Osteoblast (primary cell): Measurements from ENCODE around the gene SPARCL1. TPM values are rescaled to one million over a fixed set of nuclear protein-coding genes. Genes with fewer than 3 reads are reported as not detected.

Source experiments
- DNase-seq: peaks from one replicate; pipeline ENCODE4 v3.0.0; 2011; ENCODE audit warnings: low spot score, mixed read lengths; ENCODE audit not compliant: insufficient read length; ENCODE audit errors: missing footprints
- H2AFZ ChIP-seq: 2 replicates; pipeline ENCODE4 v1.6.0; 2011; ENCODE audit warnings: mild to moderate bottlenecking, low read length
- H3K27ac ChIP-seq: 2 replicates; pipeline ENCODE4 v1.5.1; 2011; ENCODE audit warnings: mild to moderate bottlenecking, low read depth, low read length, moderate library complexity
- H3K27me3 ChIP-seq: 2 replicates; pipeline ENCODE4 v1.6.0; 2012; ENCODE audit warnings: mild to moderate bottlenecking, control low read depth, inconsistent platforms, low read length, moderate library complexity; ENCODE audit not compliant: insufficient read depth
- H3K36me3 ChIP-seq: 2 replicates; pipeline ENCODE4 v1.5.1; 2011; ENCODE audit warnings: mild to moderate bottlenecking, low read length, control low read depth, moderate library complexity; ENCODE audit not compliant: insufficient read depth
- H3K4me1 ChIP-seq: 2 replicates; pipeline ENCODE4 v1.5.1; 2011; ENCODE audit warnings: mild to moderate bottlenecking, low read length, control low read depth, moderate library complexity; ENCODE audit not compliant: insufficient read depth
- H3K4me2 ChIP-seq: 2 replicates; pipeline ENCODE4 v1.6.0; 2011; ENCODE audit warnings: mild to moderate bottlenecking, low read length; ENCODE audit not compliant: insufficient read depth
- H3K4me3 ChIP-seq: fragments of 200-600 bp; sonication (generic); 3 replicates; pipeline ENCODE4 v1.5.1; 2012; ENCODE audit warnings: mild to moderate bottlenecking, low read length, inconsistent platforms; ENCODE audit not compliant: insufficient read depth
- H3K79me2 ChIP-seq: 2 replicates; pipeline ENCODE4 v1.6.0; 2012; ENCODE audit warnings: mild to moderate bottlenecking, low read length, control low read depth, inconsistent platforms; ENCODE audit not compliant: insufficient read depth
- H3K9me3 ChIP-seq: 2 replicates; pipeline ENCODE4 v1.5.1; 2011; ENCODE audit warnings: low read depth, low read length, control low read depth
- H4K20me1 ChIP-seq: 2 replicates; pipeline ENCODE4 v1.6.0; 2012; ENCODE audit warnings: mild to moderate bottlenecking, low read length, control low read depth; ENCODE audit not compliant: insufficient read depth
- total RNA-seq: library from RNA; depleted of rRNA; stranded (reverse); fragments of >200 nt; gene quantifications from 2 replicates; pipeline ENCODE4 v1.2.3, GENCODE V29; 2012
- TF ChIP-seq, protein P1 (sequence below): IDR thresholded peaks from 2 replicates; pipeline ENCODE4 v1.5.1; 2011; ENCODE audit warnings: mild to moderate bottlenecking, low read depth, low read length, moderate library complexity; ENCODE audit errors: extremely low read depth

Gene SPARCL1
- total RNA-seq, 1 donor, result not detected

DNA sequence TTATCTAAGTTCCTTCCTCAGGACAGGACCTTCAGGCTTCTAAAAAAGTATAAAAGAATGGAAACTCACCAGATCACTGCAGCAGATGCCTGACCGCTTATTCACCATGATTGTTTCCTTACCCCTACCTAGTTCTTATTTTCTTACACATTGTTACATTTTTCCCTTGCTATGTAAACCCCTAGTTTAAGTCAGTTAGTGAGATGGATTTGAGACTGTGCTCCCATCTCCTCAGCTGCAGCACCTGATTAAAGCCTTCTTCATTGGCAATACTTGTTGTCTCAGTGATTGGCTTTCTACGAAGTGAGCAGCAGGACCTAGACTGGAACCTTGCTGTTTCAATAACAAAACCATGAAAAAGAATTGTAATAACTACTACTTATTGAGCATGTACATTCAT lies 4.7 kb downstream of the SPARCL1 start:
- H2AFZ ChIP-seq, result no peak overlapping the region
- no peaks in the 10 kb centered on the region for H3K36me3 ChIP-seq
- DNase-seq, result no peak
- no peaks in the 10 kb centered on the region for H4K20me1 ChIP-seq
- peaks cover 16% of the 10 kb centered on the region for H3K4me1 ChIP-seq
- no peaks in the 10 kb centered on the region for H3K9me3 ChIP-seq
- no peak overlapping the region for H3K27ac ChIP-seq
- no peaks in the 10 kb centered on the region for H3K79me2 ChIP-seq
- TF ChIP-seq, protein P1, sequence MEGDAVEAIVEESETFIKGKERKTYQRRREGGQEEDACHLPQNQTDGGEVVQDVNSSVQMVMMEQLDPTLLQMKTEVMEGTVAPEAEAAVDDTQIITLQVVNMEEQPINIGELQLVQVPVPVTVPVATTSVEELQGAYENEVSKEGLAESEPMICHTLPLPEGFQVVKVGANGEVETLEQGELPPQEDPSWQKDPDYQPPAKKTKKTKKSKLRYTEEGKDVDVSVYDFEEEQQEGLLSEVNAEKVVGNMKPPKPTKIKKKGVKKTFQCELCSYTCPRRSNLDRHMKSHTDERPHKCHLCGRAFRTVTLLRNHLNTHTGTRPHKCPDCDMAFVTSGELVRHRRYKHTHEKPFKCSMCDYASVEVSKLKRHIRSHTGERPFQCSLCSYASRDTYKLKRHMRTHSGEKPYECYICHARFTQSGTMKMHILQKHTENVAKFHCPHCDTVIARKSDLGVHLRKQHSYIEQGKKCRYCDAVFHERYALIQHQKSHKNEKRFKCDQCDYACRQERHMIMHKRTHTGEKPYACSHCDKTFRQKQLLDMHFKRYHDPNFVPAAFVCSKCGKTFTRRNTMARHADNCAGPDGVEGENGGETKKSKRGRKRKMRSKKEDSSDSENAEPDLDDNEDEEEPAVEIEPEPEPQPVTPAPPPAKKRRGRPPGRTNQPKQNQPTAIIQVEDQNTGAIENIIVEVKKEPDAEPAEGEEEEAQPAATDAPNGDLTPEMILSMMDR, result no peak
- no peak overlapping the region for H3K4me3 ChIP-seq
- no peak overlapping the region for H3K4me2 ChIP-seq
- no peaks in the 10 kb centered on the region for H3K27me3 ChIP-seq

DNA sequence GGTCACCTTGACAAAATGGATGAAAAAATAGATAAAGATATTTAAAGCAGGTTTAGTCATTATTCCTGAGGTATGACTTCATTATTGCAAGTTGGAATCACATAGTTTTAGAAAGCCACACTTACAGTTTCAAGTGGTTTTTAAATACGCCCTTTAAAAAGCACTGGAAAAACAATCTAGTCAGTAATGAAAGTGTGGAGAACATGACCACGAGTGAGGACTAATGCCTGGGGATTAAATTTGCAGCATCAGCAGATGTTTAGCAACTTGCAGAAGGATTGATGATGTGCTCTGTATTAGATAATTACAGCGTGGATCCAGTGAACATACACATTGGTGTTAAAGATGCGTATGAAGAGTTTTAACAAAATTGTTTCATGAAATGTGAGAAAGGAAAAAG lies 5.9 kb downstream of the SPARCL1 start:
- DNase-seq, result no peak

DNA sequence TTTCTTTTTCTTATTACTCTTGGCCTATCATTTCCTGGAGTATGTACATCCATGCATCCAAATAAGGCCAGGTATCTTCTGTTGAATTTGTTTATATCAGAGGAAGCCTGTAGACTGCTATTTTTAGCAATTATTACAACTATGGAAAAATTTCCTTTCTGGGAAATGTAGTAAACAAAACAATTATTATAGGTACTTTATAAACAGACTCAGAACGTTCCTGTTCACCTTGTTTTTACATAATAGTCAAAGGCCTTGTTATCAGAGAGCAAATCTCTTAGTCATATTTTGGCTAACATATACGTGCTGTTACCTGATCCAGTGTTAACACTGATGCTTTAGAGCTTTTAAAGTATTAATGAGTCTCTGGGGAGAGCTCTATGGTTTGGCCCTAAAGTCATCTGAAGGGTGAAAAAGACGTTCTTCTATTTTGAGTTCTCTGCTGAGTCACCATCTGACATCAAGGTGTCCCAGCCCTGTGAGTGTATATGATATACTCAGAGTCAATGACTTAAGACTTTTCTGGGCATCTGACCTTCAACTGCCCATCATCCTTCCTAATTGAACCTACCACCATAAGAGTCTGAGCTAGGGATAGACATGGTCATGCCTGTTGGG lies 7.3 kb downstream of the SPARCL1 start:
- no peak overlapping the region for H2AFZ ChIP-seq
- H3K4me1 ChIP-seq, result peaks cover 16% of the 10 kb centered on the region
- no peak overlapping the region for H3K4me3 ChIP-seq
- H3K79me2 ChIP-seq, result no peaks in the 10 kb centered on the region
- no peaks in the 10 kb centered on the region for H4K20me1 ChIP-seq
- no peak overlapping the region for H3K4me2 ChIP-seq
- no peaks in the 10 kb centered on the region for H3K9me3 ChIP-seq
- TF ChIP-seq, protein P1, result no peak
- peak; percentile 51 for DNase-seq
- H3K27ac ChIP-seq, result no peak overlapping the region
- H3K36me3 ChIP-seq, result no peaks in the 10 kb centered on the region
- no peaks in the 10 kb centered on the region for H3K27me3 ChIP-seq

More for the DNA sequence above, 5.9 kb downstream of the SPARCL1 start:
- H3K79me2 ChIP-seq, result no peaks in the 10 kb centered on the region
- H4K20me1 ChIP-seq, result no peaks in the 10 kb centered on the region
- H2AFZ ChIP-seq, result no peak overlapping the region
- H3K9me3 ChIP-seq, result no peaks in the 10 kb centered on the region
- no peak overlapping the region for H3K27ac ChIP-seq
- peaks cover 16% of the 10 kb centered on the region for H3K4me1 ChIP-seq
- H3K27me3 ChIP-seq, result no peaks in the 10 kb centered on the region
- TF ChIP-seq, protein P1, result no peak
- H3K4me3 ChIP-seq, result no peak overlapping the region
- no peaks in the 10 kb centered on the region for H3K36me3 ChIP-seq
- no peak overlapping the region for H3K4me2 ChIP-seq

DNA sequence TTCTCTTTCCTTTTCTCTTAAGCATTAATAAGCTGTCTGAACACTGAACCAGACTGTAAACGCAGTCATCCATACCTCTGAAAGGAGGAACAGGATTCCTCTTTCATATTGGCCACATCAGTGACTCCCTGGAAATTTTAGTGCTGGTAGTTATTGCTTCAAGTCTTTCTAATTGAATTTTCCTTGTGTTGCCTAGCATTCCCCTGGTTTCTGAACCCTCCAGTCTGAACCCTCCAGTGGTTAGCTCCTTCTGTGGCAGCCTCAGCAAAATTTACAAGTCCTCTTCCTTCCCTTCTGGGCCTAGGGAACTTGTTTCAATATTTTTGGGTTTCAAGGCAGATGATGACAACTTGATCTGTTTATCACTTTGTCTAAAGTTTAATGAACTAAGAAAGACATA lies 7.9 kb downstream of the SPARCL1 start:
- Histone ChIP-seq H3K9me3 (no peaks in the 10 kb centered on the region), H2AFZ (no peak overlapping the region), H4K20me1 (no peaks in the 10 kb centered on the region), H3K27ac (no peak overlapping the region), H3K36me3 (no peaks in the 10 kb centered on the region), H3K79me2 (no peaks in the 10 kb centered on the region), H3K4me1 (peaks cover 16% of the 10 kb centered on the region), H3K4me3 (no peak overlapping the region), H3K4me2 (no peak overlapping the region), H3K27me3 (no peaks in the 10 kb centered on the region)
- no peak for DNase-seq
- TF ChIP-seq, protein P1, result no peak
